GM12874 (cell line): ENCODE results near the gene ANXA6.

Source experiments
- TF ChIP-seq, protein P1 (sequence below): IDR thresholded peaks from 2 replicates; pipeline ENCODE4 v1.5.1; 2011; ENCODE audit warnings: low read depth, mild to moderate bottlenecking, control low read depth, low read length, moderate library complexity; ENCODE audit not compliant: insufficient read depth

Gene ANXA6

DNA sequence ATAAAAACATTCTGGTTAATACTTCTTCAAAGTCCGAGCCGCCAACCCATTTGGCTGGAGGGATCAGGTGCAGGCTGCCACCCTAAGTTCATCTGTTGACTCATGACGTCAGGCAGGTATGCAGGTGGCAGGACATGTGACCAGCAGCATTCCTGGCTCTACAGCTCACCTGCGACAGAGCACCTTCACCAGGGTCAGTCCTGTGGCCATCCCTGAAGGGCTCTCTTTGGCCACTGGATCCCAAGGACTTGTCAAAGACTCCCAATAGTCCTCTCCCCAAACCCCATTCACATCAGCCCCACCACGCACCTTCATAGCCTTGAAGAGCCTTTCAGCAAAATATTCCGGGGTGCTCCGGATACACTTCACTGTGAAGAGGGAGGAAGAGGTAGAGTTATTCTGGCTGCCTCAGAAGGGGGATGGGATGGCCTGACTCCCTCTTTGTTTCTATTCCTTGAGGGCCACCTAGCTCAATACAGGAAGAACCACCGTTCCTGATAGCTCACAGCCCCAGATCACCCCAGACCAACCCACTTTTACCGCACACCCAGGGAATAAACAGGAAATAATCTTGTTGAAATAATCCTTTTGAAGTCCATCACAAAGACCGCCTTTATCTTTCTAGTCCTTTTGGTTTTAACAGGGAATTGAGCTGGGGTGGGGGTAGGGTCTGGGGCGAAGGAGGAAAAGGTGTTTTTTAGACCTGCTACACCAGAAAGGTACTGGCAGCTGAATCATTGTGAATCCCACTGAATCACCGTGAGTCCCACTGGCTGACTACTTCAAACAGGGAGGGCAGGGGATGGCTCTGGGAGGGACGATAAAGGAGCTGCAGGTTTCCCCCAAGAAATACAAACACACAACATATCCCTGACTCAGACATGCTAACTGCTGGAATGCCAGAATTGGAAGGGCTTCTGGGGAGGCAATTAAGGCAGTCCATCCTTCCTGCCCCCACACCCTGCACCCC, 26.4 kb downstream of the ANXA6 start:
- TF ChIP-seq, protein P1, sequence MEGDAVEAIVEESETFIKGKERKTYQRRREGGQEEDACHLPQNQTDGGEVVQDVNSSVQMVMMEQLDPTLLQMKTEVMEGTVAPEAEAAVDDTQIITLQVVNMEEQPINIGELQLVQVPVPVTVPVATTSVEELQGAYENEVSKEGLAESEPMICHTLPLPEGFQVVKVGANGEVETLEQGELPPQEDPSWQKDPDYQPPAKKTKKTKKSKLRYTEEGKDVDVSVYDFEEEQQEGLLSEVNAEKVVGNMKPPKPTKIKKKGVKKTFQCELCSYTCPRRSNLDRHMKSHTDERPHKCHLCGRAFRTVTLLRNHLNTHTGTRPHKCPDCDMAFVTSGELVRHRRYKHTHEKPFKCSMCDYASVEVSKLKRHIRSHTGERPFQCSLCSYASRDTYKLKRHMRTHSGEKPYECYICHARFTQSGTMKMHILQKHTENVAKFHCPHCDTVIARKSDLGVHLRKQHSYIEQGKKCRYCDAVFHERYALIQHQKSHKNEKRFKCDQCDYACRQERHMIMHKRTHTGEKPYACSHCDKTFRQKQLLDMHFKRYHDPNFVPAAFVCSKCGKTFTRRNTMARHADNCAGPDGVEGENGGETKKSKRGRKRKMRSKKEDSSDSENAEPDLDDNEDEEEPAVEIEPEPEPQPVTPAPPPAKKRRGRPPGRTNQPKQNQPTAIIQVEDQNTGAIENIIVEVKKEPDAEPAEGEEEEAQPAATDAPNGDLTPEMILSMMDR = no peak

DNA sequence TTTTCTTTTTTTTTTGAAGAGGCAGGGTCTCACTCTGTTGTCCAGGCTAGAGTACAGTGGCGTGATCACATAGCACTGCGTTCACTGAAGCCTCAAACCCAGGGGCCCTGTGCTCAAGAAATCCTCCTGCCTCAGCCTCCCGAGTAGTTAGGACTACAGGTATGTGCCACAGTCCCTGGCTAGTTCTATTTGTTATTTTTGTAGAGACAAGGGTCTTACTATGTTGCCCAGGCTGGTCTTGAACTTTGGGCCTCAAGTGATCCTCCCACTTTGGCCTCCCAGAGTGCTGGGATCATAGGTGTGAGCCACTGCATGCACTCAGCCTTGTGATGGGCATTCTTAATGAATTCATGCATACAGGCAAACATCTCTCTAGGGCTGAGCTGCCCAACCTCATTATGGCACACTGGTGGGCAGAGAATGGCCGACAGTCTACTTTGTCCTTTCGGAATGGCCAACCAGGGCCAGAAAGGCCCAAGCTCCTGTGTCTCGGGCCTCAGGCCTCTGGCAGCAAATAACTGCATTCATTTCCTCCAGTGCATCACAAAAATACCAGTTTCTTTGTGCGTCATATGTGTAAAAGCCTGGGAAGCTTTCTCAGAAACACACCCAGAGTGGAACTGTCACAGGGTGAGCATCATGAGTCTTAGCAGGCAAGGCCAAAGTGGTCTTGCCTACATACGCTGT, 27.2 kb downstream of the ANXA6 start:
- TF ChIP-seq, protein P1 = no peak

DNA sequence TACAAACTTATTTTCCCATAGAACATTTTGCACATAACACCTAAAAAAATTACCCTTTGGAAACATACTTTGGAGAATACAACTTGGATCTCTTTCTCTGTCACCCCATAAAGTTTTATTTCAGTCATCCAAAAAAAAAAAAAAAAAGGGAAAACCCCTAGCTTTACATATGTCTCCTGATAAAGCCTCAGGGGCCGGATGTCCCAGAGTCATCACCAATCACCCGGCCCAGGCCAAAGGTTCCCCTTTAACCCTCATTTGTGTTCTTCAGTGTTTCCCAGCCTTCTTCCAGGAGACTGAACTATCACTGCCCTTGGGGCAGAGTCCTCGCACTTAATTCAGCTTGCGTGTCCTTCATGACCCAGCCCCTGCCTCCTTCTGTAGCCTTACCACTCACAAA, 28.8 kb downstream of the ANXA6 start:
- TF ChIP-seq, protein P1 = no peak

DNA sequence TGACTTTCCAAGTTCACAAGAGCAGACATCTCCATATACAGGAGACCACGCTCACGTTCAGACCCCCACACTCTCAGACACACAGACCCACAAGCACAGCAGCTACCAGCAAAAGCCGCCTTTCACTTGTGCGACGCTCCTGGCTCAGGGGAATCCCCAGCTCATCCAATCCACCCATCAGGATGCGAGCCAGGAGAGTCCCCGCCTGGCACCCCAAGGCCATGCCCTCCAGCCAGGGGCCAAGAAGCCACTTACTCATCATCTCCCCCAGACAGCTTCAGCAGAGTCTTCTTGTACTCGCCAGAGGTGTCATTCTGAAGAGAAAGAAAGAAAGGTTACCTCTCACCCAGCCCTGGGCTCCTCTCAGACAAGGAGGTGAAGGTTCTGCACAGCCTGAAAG, 29.7 kb downstream of the ANXA6 start:
- TF ChIP-seq, protein P1 = no peak

DNA sequence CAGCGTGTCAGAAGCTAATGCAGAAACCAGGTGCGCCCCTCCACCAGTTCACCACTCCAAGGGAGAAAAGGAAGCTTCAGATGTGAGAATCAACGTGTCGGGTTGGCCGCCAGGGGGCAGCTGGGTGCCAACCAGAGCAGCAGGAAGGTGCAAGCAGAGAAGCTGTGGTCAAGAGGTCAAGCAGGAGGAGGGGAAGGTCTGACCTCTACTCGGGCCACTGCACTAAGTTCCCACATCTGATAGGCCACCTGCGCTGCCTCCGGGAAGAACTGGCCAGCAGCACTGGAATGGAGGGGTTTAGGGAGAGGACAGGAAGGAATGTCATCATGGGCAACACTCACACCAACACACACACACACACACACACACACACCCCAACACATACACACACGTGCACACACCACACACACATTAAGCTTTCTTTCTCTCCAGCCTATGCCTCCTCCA, 31.4 kb downstream of the ANXA6 start:
- TF ChIP-seq, protein P1 = peak; percentile 92

DNA sequence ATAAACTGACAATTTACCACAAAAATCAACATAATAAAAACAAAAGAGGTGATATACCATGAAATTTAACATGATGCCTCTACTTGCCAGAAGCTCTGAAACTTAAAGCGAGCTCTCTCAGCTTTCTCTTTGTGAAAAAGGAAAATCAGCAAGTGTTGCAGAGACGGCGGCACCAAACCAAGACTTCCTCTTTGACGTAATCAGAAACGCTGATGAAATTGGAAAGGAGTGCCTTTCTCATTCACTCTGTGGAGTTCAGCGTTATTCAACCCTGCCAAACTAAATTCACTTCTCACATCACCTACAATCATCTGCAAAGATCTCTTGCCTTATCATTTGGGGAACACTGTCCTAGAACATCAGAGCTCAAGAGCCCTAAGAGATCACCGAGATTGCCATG, 32.2 kb downstream of the ANXA6 start:
- TF ChIP-seq, protein P1 = no peak
